ENCODE results near the gene CDH26.

- no peak for TF ChIP-seq CTCF (IDR thresholded peaks at IDR 0.05; ENCODE audit: insufficient read depth, low read length)
- TF ChIP-seq SPI1 (IDR thresholded peaks at IDR 0.05; ENCODE audit: borderline replicate concordance, low read depth) = no peak
- TF ChIP-seq GABPA (IDR thresholded peaks at IDR 0.05; ENCODE audit: low read depth) = no peak
- TF ChIP-seq POLR2AphosphoS5 (IDR thresholded peaks at IDR 0.05; ENCODE audit: low read depth) = no peak
- TF ChIP-seq, protein P1, sequence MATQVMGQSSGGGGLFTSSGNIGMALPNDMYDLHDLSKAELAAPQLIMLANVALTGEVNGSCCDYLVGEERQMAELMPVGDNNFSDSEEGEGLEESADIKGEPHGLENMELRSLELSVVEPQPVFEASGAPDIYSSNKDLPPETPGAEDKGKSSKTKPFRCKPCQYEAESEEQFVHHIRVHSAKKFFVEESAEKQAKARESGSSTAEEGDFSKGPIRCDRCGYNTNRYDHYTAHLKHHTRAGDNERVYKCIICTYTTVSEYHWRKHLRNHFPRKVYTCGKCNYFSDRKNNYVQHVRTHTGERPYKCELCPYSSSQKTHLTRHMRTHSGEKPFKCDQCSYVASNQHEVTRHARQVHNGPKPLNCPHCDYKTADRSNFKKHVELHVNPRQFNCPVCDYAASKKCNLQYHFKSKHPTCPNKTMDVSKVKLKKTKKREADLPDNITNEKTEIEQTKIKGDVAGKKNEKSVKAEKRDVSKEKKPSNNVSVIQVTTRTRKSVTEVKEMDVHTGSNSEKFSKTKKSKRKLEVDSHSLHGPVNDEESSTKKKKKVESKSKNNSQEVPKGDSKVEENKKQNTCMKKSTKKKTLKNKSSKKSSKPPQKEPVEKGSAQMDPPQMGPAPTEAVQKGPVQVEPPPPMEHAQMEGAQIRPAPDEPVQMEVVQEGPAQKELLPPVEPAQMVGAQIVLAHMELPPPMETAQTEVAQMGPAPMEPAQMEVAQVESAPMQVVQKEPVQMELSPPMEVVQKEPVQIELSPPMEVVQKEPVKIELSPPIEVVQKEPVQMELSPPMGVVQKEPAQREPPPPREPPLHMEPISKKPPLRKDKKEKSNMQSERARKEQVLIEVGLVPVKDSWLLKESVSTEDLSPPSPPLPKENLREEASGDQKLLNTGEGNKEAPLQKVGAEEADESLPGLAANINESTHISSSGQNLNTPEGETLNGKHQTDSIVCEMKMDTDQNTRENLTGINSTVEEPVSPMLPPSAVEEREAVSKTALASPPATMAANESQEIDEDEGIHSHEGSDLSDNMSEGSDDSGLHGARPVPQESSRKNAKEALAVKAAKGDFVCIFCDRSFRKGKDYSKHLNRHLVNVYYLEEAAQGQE (IDR thresholded peaks at IDR 0.05; ENCODE audit: insufficient replicate concordance, low read depth) = no peak
Measured at GRCh38 chr20:59939052-59939878, 19.0 kb upstream of the CDH26 start.
